ENCODE measurements around the gene IDH3A.

GRCh38 chr15:78175330-78175729 is 26.2 kb downstream of the IDH3A start:
- TF ChIP-seq CTCF (IDR thresholded peaks at IDR 0.05) (no peak), POLR2A (IDR thresholded peaks at IDR 0.05) (no peak)
